A549 (cell line): ENCODE data around the gene TMEM95. TPM values are rescaled to one million over a fixed set of nuclear protein-coding genes. Genes with fewer than 3 reads are reported as not detected.

Source experiments
- ATAC-seq, 2 experiments: fragments of 200-7000 bp in 1 of 2; fragments of >200 bp in 1 of 2; cut with Nextera tagmentation in 1 of 2; cut with Tn5 transposase in 1 of 2; 3 replicates each; pipeline versions ENCODE4 v1.8.0 to v1.9.1; 2018 to 2020; ENCODE audit warnings: mild to moderate bottlenecking in 1 of 2, moderate library complexity in 1 of 2
- CTCF ChIA-PET: fragments of 300-600 bp; sonication (Branson Sonifier 250); formaldehyde crosslinking; extraction: SDS; loops from one replicate; lab custom pipeline; 2021; ENCODE audit warnings: antibody characterized with exemption, inconsistent platforms; lab: Yijun Ruan, JAX
- POLR2A ChIA-PET: fragments of 350-600 bp; formaldehyde crosslinking; extraction: SDS; loops from one replicate; lab custom pipeline; 2021; ENCODE audit warnings: antibody characterized with exemption, inconsistent platforms; lab: Yijun Ruan, JAX
- DNase-seq, 2 experiments: peaks; one replicate each; pipeline versions ENCODE4 v3.0.0 to v3.0.0-alpha.2; 2011 to 2016; ENCODE audit warnings: low read depth in 1 of 2, low spot score in 1 of 2
- FAIRE-seq: peaks from 2 replicates; lab custom pipeline; 2011; peaks lifted over from hg19 to GRCh38; lab: Jason Lieb, UNC
- H3K27ac ChIP-seq, 2 experiments: fragments of >200 bp; sonication (Bioruptor Twin); formaldehyde crosslinking; 3 replicates each; pipeline ENCODE4 v1.5.1; 2016 to 2017
- H3K4me1 ChIP-seq: fragments of >200 bp; sonication (Bioruptor Twin); formaldehyde crosslinking; 3 replicates; pipeline ENCODE4 v1.6.1; 2016
- H3K4me2 ChIP-seq: fragments of >200 bp; sonication (Bioruptor Twin); formaldehyde crosslinking; 3 replicates; pipeline ENCODE4 v1.6.1; 2016
- H3K4me3 ChIP-seq: fragments of >200 bp; sonication (Bioruptor Twin); formaldehyde crosslinking; 3 replicates; pipeline ENCODE4 v1.5.1; 2016
- H3K9me3 ChIP-seq: fragments of >200 bp; sonication (Bioruptor Twin); formaldehyde crosslinking; 3 replicates; pipeline ENCODE4 v1.6.1; 2016
- CBX2 ChIP-seq: fragments of 200-600 bp; sonication (generic); IDR thresholded peaks from 2 replicates; pipeline ENCODE4 v1.6.1; 2016; ENCODE audit warnings: low read depth, mild to moderate bottlenecking, borderline replicate concordance
- CBX8 ChIP-seq: fragments of 200-600 bp; sonication (generic); IDR thresholded peaks from 2 replicates; pipeline ENCODE4 v1.6.1; 2016
- CEBPB ChIP-seq, 2 experiments: fragments of >200 bp in 1 of 2; sonication (Bioruptor Twin) in 1 of 2; formaldehyde crosslinking in 1 of 2; IDR thresholded peaks; 2 replicates each; pipeline ENCODE4 v1.6.1; 2012 to 2016
- CHD2 ChIP-seq: fragments of 150-350 bp; IDR thresholded peaks from 2 replicates; pipeline ENCODE4 v1.6.1; 2014; ENCODE audit warnings: low read length; ENCODE audit not compliant: partially characterized antibody
- CHD4 ChIP-seq: fragments of 200-600 bp; sonication (generic); IDR thresholded peaks from 2 replicates; pipeline ENCODE4 v1.6.1; 2016; ENCODE audit warnings: antibody characterized with exemption, mild to moderate bottlenecking, borderline replicate concordance
- EHMT2 ChIP-seq: fragments of 200-600 bp; sonication (generic); IDR thresholded peaks from 2 replicates; pipeline ENCODE4 v1.6.1; 2016; ENCODE audit warnings: antibody characterized with exemption, low read depth, mild to moderate bottlenecking, moderate library complexity
- FOSL2 ChIP-seq, 2 experiments: fragments of 450-650 bp in 1 of 2; fragments of >200 bp in 1 of 2; sonication (Bioruptor Twin) in 1 of 2; formaldehyde crosslinking; IDR thresholded peaks; 2 replicates each; pipeline versions ENCODE4 v1.5.0 to v1.6.1; 2016 to 2020; ENCODE audit warnings: mild to moderate bottlenecking in 1 of 2, moderate library complexity in 1 of 2
- FOXS1 ChIP-seq: fragments of 250-450 bp; sonication (Bioruptor Pico); IDR thresholded peaks from 2 replicates; pipeline ENCODE4 v1.5.0; 2020; ENCODE audit warnings: mild to moderate bottlenecking, moderate library complexity
- HEYL ChIP-seq: fragments of 250-450 bp; sonication (Bioruptor Pico); IDR thresholded peaks from 2 replicates; pipeline ENCODE4 v1.8.0; 2021; ENCODE audit warnings: mild to moderate bottlenecking, moderate library complexity
- HOXB13 ChIP-seq: fragments of 250-450 bp; sonication (Bioruptor Pico); IDR thresholded peaks from 2 replicates; pipeline ENCODE4 v1.5.0; 2020; ENCODE audit warnings: low read depth, mild to moderate bottlenecking, moderate library complexity
- JUN ChIP-seq, 2 experiments: fragments of >200 bp; sonication (Bioruptor Twin); formaldehyde crosslinking; IDR thresholded peaks; 2 replicates in 1 of 2; 3 replicates in 1 of 2; pipeline ENCODE4 v1.6.1; 2016 to 2017
- KDM1A ChIP-seq: fragments of 200-600 bp; sonication (generic); IDR thresholded peaks from 2 replicates; pipeline ENCODE4 v1.6.1; 2016; ENCODE audit warnings: low read depth, mild to moderate bottlenecking
- KDM5A ChIP-seq: fragments of 200-600 bp; sonication (generic); IDR thresholded peaks from 2 replicates; pipeline ENCODE4 v1.6.1; 2016; ENCODE audit warnings: antibody characterized with exemption, mild to moderate bottlenecking
- MAZ ChIP-seq: fragments of 150-350 bp; IDR thresholded peaks from 2 replicates; pipeline ENCODE4 v1.6.1; 2014; ENCODE audit warnings: antibody characterized with exemption, low read depth, low read length, borderline replicate concordance
- MYC ChIP-seq: IDR thresholded peaks from 2 replicates; pipeline ENCODE4 v1.6.1; 2012; ENCODE audit warnings: mild to moderate bottlenecking, inconsistent platforms, low read length, improper control_type of control experiment, borderline replicate concordance
- NR3C1 ChIP-seq: fragments of >200 bp; sonication (Bioruptor Twin); formaldehyde crosslinking; IDR thresholded peaks from 3 replicates; pipeline ENCODE4 v1.6.1; 2017
- POLR2AphosphoS2 ChIP-seq: conservative IDR thresholded peaks from 2 replicates; pipeline ENCODE4 v1.6.1; 2012; ENCODE audit warnings: low read length, improper control_type of control experiment, inconsistent platforms
- RFX5 ChIP-seq: fragments of 450-650 bp; IDR thresholded peaks from 2 replicates; pipeline ENCODE4 v1.7.1; 2014; ENCODE audit warnings: antibody characterized with exemption, mild to moderate bottlenecking, moderate library complexity
- RNF2 ChIP-seq: fragments of 200-600 bp; sonication (generic); IDR thresholded peaks from 2 replicates; pipeline ENCODE4 v1.6.1; 2016; ENCODE audit warnings: low read depth, mild to moderate bottlenecking, antibody characterized with exemption, moderate library complexity, borderline replicate concordance
- SMC3 ChIP-seq: fragments of >200 bp; sonication (Bioruptor Twin); formaldehyde crosslinking; IDR thresholded peaks from 3 replicates; pipeline ENCODE4 v1.6.1; 2018; ENCODE audit warnings: inconsistent platforms
- SREBF2 ChIP-seq: fragments of 450-650 bp; IDR thresholded peaks from 2 replicates; pipeline ENCODE4 v1.6.1; 2014; ENCODE audit warnings: mild to moderate bottlenecking, moderate library complexity
- TFCP2L1 ChIP-seq: fragments of 250-450 bp; sonication (Bioruptor Pico); IDR thresholded peaks from 2 replicates; pipeline ENCODE4 v1.5.0; 2021; ENCODE audit warnings: mild to moderate bottlenecking
- ZC3H11A ChIP-seq: fragments of 450-650 bp; IDR thresholded peaks from 2 replicates; pipeline ENCODE4 v1.6.1; 2014; ENCODE audit warnings: antibody characterized with exemption, mild to moderate bottlenecking
- ZFP36 ChIP-seq: fragments of 450-650 bp; IDR thresholded peaks from 2 replicates; pipeline ENCODE4 v1.6.1; 2014; ENCODE audit warnings: borderline replicate concordance; ENCODE audit not compliant: partially characterized antibody
- ZNF302 ChIP-seq: fragments of 250-450 bp; sonication (Bioruptor Pico); IDR thresholded peaks from 2 replicates; pipeline ENCODE4 v1.9.0; 2021; ENCODE audit warnings: inconsistent platforms, mild to moderate bottlenecking, moderate library complexity
- WGBS: methylation state at CpG from one replicate; pipeline ENCODE4 v1.1.6; 2017; ENCODE audit errors: missing lambda C conversion rate; 5-methylcytosine and 5-hydroxymethylcytosine counted together
- polyA plus RNA-seq, 4 experiments: library from polyadenylated mRNA; depleted of rRNA in 3 of 4; stranded (reverse); fragments of >200 nt; fragmentation: RNase III in 1 of 4; extraction: RNeasy Plus Mini Kit Qiagen cat#74134 plus additional on column Dnase treatment in 1 of 4; gene quantifications; 2 replicates in 3 of 4; 3 replicates in 1 of 4; pipeline ENCODE4 v1.2.3, GENCODE V29; 2011 to 2017
- TF ChIP-seq, protein P1 (sequence below): IDR thresholded peaks from 2 replicates; pipeline ENCODE4 v1.6.1; 2012
- TF ChIP-seq, protein P2 (sequence below): fragments of 150-350 bp; IDR thresholded peaks from 2 replicates; pipeline ENCODE4 v1.6.1; 2014; ENCODE audit warnings: low read depth, mild to moderate bottlenecking, low read length
- TF ChIP-seq, protein P3 (sequence below): IDR thresholded peaks from 2 replicates; pipeline ENCODE4 v1.6.1; 2012
- TF ChIP-seq, protein P4 (sequence below): fragments of 250-450 bp; sonication (Bioruptor Pico); IDR thresholded peaks from 2 replicates; pipeline ENCODE4 v1.5.0; 2021; ENCODE audit warnings: mild to moderate bottlenecking, moderate library complexity, borderline replicate concordance
- TF ChIP-seq, protein P5 (sequence below): fragments of >200 bp; sonication (Bioruptor Twin); formaldehyde crosslinking; IDR thresholded peaks from 3 replicates; pipeline ENCODE4 v1.5.1; 2016

TMEM95 gene
- polyA plus RNA-seq, 2 of the 4 experiments (the other 2 are of a cell fraction): not detected

DNA sequence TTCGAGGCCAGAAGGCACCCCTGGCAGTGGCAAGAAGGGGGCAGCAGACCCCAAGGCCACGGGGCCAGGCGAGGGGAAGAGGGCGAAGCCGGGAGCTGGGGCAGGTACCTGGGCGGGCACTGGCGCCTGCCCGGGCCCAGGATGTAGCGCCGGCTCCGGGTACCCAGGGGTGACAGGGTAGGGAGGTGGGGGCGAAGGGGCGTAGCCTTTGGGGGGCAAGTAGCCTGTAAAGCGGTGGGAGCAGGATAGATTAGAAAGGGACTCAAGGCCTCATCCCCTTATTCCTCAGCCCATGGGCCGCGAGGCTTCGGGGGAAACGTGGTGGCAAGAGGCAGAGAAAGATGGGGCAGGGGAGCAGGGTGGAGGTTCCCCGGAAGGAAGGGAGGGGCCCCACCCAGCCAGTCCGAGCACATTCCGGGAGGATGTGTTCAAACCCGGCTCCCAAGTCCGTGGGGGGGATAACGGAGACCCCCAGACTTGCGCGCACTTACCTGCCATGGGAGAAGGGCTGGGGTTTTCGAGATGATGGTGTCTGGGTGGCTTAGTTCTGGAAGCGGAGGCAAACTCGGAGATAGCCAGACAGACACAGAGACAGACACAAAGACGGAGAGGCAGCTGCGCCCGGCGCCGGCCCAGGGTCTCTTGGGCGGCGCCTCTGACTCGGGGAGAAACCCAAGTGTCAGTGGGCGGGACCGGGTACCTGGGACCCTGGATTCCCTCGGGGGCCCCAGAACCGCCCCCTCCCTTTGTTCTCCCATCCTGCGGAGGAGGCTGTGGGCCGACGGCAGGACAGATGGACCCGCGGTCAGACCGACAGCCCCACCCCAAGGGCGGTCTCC, 38.9 kb downstream of the TMEM95 start (continued):
- TF ChIP-seq, protein P1, sequence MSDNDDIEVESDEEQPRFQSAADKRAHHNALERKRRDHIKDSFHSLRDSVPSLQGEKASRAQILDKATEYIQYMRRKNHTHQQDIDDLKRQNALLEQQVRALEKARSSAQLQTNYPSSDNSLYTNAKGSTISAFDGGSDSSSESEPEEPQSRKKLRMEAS: 0 out of 2 replicates have a peak, but pooled peaks have one; percentile 29
- TF ChIP-seq, all 56 proteins: peak for 2

DNA sequence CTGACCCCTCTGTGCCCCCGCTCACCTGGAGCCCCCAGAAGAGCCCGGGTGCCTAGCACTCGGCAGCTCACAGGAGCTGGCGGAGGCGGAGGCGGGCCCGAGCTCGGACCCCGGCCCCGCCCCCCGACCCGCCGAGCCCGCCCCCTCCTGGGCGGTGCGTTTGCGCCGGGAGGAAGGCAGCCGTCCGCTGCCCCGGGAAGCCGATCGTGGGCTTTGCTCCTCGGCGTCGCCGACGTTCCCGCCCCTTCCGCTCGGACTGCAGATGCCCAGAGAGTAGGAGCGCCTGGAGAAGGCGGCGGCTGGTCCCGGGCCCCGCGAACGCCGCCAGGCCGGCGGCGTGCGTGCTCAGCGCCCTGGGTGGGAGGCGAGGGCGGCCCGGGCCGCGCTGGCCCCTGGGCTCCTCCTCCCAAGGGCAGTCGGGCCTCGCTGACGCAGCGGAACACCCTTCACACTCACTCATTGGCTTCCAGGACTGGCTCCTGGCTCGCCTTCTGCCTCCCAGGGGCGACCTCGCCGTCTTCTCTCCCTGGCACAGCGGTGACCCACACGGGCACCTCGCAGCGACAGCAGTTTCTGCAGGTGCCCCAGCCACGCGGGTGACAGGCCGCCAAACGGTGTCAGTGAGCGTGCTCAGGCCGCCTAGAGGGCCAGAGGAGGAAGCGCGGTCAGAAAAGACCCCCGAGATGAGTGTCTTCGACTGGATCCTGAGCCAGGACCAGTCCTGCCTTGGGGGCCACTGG, 39.7 kb downstream of the TMEM95 start, which contains the start of gene PLSCR3:
TSS of gene PLSCR3 (minus strand) at position 74 of the 740 bp plus-strand sequence. CDS start 415 bp downstream, outside the sequence.
- Histone ChIP-seq H3K4me3 (peak within 1 kb of the TSS; percentile 71), H3K4me2 (peak within 1 kb of the TSS; percentile 88), H3K9me3 (no peaks in the 10 kb centered on the region), H3K4me1 (peaks cover 10% of the 10 kb centered on the region; the same call in 1 of the 3 replicates), H3K27ac (peak within 1 kb of the TSS; percentile 83 to 92)
- 2% methylated on average over 39 of the region's 71 CpGs for WGBS
- CTCF ChIA-PET: interaction anchor here (0.7 to 17.1 kb wide), 7 partner anchors 8 to 166 kb away, joined by 3 to 139 read pairs (median 6); partner anchors contain the start of genes KCTD11, TMEM102, TMEM256 and TMEM95
- FAIRE-seq: peak; percentile 72
- peak; percentile 83 to 91 for DNase-seq
- POLR2A ChIA-PET: interaction anchor here (0.6 to 2.9 kb wide), 12 partner anchors 9 to 166 kb away, joined by 3 to 26 read pairs (median 4); partner anchors contain the start of genes KCTD11, NEURL4, POLR2A and TMEM102
- ATAC-seq: peak; percentile 90 to 91
- TF ChIP-seq CBX8: no peak
- TF ChIP-seq CHD4: no peak
- TF ChIP-seq MYC: peak; percentile 70; the same call in 1 of the 2 replicates
- TF ChIP-seq EHMT2: no peak
- TF ChIP-seq RFX5: 0 out of 2 replicates have a peak, but pooled peaks have one; percentile 64
- no peak for TF ChIP-seq FOXS1
- TF ChIP-seq, protein P2, sequence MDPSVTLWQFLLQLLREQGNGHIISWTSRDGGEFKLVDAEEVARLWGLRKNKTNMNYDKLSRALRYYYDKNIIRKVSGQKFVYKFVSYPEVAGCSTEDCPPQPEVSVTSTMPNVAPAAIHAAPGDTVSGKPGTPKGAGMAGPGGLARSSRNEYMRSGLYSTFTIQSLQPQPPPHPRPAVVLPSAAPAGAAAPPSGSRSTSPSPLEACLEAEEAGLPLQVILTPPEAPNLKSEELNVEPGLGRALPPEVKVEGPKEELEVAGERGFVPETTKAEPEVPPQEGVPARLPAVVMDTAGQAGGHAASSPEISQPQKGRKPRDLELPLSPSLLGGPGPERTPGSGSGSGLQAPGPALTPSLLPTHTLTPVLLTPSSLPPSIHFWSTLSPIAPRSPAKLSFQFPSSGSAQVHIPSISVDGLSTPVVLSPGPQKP: no peak
- TF ChIP-seq ZC3H11A: no peak
- TF ChIP-seq, protein P3, sequence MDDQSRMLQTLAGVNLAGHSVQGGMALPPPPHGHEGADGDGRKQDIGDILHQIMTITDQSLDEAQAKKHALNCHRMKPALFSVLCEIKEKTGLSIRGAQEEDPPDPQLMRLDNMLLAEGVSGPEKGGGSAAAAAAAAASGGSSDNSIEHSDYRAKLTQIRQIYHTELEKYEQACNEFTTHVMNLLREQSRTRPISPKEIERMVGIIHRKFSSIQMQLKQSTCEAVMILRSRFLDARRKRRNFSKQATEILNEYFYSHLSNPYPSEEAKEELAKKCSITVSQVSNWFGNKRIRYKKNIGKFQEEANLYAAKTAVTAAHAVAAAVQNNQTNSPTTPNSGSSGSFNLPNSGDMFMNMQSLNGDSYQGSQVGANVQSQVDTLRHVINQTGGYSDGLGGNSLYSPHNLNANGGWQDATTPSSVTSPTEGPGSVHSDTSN: no peak
- TF ChIP-seq, protein P4, sequence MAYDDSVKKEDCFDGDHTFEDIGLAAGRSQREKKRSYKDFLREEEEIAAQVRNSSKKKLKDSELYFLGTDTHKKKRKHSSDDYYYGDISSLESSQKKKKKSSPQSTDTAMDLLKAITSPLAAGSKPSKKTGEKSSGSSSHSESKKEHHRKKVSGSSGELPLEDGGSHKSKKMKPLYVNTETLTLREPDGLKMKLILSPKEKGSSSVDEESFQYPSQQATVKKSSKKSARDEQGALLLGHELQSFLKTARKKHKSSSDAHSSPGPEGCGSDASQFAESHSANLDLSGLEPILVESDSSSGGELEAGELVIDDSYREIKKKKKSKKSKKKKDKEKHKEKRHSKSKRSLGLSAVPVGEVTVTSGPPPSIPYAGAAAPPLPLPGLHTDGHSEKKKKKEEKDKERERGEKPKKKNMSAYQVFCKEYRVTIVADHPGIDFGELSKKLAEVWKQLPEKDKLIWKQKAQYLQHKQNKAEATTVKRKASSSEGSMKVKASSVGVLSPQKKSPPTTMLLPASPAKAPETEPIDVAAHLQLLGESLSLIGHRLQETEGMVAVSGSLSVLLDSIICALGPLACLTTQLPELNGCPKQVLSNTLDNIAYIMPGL (CRISPR knock-in tag): no peak
- TF ChIP-seq KDM1A: no peak
- TF ChIP-seq SREBF2: no peak
- TF ChIP-seq POLR2AphosphoS2: no peak
- peak; percentile 85 for TF ChIP-seq HOXB13
- TF ChIP-seq, protein P5, sequence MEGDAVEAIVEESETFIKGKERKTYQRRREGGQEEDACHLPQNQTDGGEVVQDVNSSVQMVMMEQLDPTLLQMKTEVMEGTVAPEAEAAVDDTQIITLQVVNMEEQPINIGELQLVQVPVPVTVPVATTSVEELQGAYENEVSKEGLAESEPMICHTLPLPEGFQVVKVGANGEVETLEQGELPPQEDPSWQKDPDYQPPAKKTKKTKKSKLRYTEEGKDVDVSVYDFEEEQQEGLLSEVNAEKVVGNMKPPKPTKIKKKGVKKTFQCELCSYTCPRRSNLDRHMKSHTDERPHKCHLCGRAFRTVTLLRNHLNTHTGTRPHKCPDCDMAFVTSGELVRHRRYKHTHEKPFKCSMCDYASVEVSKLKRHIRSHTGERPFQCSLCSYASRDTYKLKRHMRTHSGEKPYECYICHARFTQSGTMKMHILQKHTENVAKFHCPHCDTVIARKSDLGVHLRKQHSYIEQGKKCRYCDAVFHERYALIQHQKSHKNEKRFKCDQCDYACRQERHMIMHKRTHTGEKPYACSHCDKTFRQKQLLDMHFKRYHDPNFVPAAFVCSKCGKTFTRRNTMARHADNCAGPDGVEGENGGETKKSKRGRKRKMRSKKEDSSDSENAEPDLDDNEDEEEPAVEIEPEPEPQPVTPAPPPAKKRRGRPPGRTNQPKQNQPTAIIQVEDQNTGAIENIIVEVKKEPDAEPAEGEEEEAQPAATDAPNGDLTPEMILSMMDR: peak; percentile 28
- no peak for TF ChIP-seq ZNF302 (CRISPR knock-in tag)
- TF ChIP-seq MAZ: no peak
- no peak for TF ChIP-seq ZFP36
- no peak for TF ChIP-seq NR3C1
- no peak for TF ChIP-seq CEBPB (IDR thresholded peaks at IDR 0.05)
- peak; percentile 87 to 93; a peak in 4 of 5 replicates for TF ChIP-seq JUN (IDR thresholded peaks at IDR 0.05)
- no peak for TF ChIP-seq SMC3
- TF ChIP-seq CHD2: no peak
- no peak for TF ChIP-seq FOSL2 (IDR thresholded peaks at IDR 0.05)
- no peak for TF ChIP-seq FOSL2 (CRISPR knock-in tag; IDR thresholded peaks at IDR 0.05)
- no peak for TF ChIP-seq TFCP2L1
- no peak for TF ChIP-seq RNF2
- no peak for TF ChIP-seq KDM5A
- TF ChIP-seq CBX2: no peak
- TF ChIP-seq HEYL (CRISPR knock-in tag): no peak
